Measurements from ENCODE around the gene DEGS2. TPM values are rescaled to one million over a fixed set of nuclear protein-coding genes. Genes with fewer than 3 reads are reported as not detected.

DEGS2 gene
- total and polyA plus RNA-seq, 4 experiments from 2014 or later = 0.14 to 0.81 TPM; not detected in 2

GRCh38 chr14:100135073-100135472, 24.4 kb downstream of the DEGS2 start:
- ChIA-PET CTCF (ENCODE audit: partially characterized antibody) (no interaction called here), POLR2A (ENCODE audit: partially characterized antibody) (no interaction called here)
- no peaks in the 10 kb centered on the region for H3K27me3 Mint-ChIP-seq
- peaks cover 0 to 6% (median 0%) of the 10 kb centered on the region in 8 donors for H3K9me3 Mint-ChIP-seq
- H3K4me1 Mint-ChIP-seq = peaks cover 0 to 22% (median 5%) of the 10 kb centered on the region in 4 donors
- H3K27ac ChIP-seq (ENCODE audit: low read depth, low read length) = no peak overlapping the region
- H3K4me1 ChIP-seq (ENCODE audit: insufficient read depth, low read length) = no peaks in the 10 kb centered on the region
- H3K27ac Mint-ChIP-seq = peak overlapping the region in 2 of 7 donors; percentile 65 to 78
- H3K9me3 ChIP-seq (ENCODE audit: control insufficient read depth in 1 of 2, low read length in 2 of 2) = no peaks in the 10 kb centered on the region
- intact Hi-C loops (cut with micrococcal nuclease) = no loop called here
- peaks cover 73 to 94% of the 10 kb centered on the region in 2 donors for H3K36me3 Mint-ChIP-seq
- peak overlapping the region in 1 of 8 donors; percentile 48 for H3K4me3 Mint-ChIP-seq
- H3K4me3 ChIP-seq (ENCODE audit: low read length in 2 of 2) = no peak overlapping the region
- no peaks in the 10 kb centered on the region for H3K27me3 ChIP-seq (ENCODE audit: insufficient read depth, low read length)
- no peak for DNase-seq
- H3K36me3 ChIP-seq (ENCODE audit: insufficient read depth, low read length) = peaks cover 99% of the 10 kb centered on the region

GRCh38 chr14:100134586-100134985, 24.9 kb downstream of the DEGS2 start:
- POLR2A ChIA-PET (ENCODE audit: partially characterized antibody) = interaction anchor here (2.3 kb wide), 1 partner anchor 7 kb away, joined by 8 read pairs; no protein-coding TSS in a partner anchor
- no peak for DNase-seq
- Histone ChIP-seq H3K36me3 (ENCODE audit: insufficient read depth, low read length) (peaks cover 99% of the 10 kb centered on the region), H3K4me1 (ENCODE audit: insufficient read depth, low read length) (no peaks in the 10 kb centered on the region), H3K4me3 (ENCODE audit: low read length in 2 of 2) (no peak overlapping the region), H3K27me3 (ENCODE audit: insufficient read depth, low read length) (no peaks in the 10 kb centered on the region), H3K9me3 (ENCODE audit: control insufficient read depth in 1 of 2, low read length in 2 of 2) (no peaks in the 10 kb centered on the region), H3K27ac (ENCODE audit: low read depth, low read length) (no peak overlapping the region)
- Mint-ChIP-seq H3K27ac (no peak overlapping the region), H3K4me1 (peaks cover 0 to 18% (median 4%) of the 10 kb centered on the region in 4 donors), H3K4me3 (no peak overlapping the region), H3K36me3 (peaks cover 75 to 94% of the 10 kb centered on the region in 2 donors), H3K27me3 (no peaks in the 10 kb centered on the region), H3K9me3 (peaks cover 0 to 6% (median 0%) of the 10 kb centered on the region in 8 donors)
- CTCF ChIA-PET (ENCODE audit: partially characterized antibody) = no interaction called here
- intact Hi-C loops (cut with micrococcal nuclease) = no loop called here

GRCh38 chr14:100132903-100133510, 26.4 kb downstream of the DEGS2 start:
- Mint-ChIP-seq H3K9me3 (peaks cover 0 to 6% (median 0%) of the 10 kb centered on the region in 8 donors), H3K27me3 (no peaks in the 10 kb centered on the region), H3K36me3 (peaks cover 65 to 90% of the 10 kb centered on the region in 2 donors), H3K27ac (peak overlapping the region in 1 of 7 donors; percentile 77), H3K4me1 (peaks cover 0 to 11% (median under 1%) of the 10 kb centered on the region in 4 donors), H3K4me3 (no peak overlapping the region)
- no peaks in the 10 kb centered on the region for H3K27me3 ChIP-seq (ENCODE audit: insufficient read depth, low read length)
- ChIA-PET CTCF (ENCODE audit: partially characterized antibody) (interaction anchor here (0.9 kb wide), 1 partner anchor 25 kb away, joined by 3 read pairs; no protein-coding TSS in a partner anchor), POLR2A (ENCODE audit: partially characterized antibody) (interaction anchor here (0.6 to 2.3 kb wide), 4 partner anchors 9 to 51 kb away, joined by 3 to 8 read pairs (median 3); no protein-coding TSS in a partner anchor)
- H3K4me3 ChIP-seq (ENCODE audit: low read length in 2 of 2) = no peak overlapping the region
- no peaks in the 10 kb centered on the region for H3K9me3 ChIP-seq (ENCODE audit: control insufficient read depth in 1 of 2, low read length in 2 of 2)
- no peak for DNase-seq
- no peaks in the 10 kb centered on the region for H3K4me1 ChIP-seq (ENCODE audit: insufficient read depth, low read length)
- peaks cover 98% of the 10 kb centered on the region for H3K36me3 ChIP-seq (ENCODE audit: insufficient read depth, low read length)
- H3K27ac ChIP-seq (ENCODE audit: low read depth, low read length) = no peak overlapping the region
- intact Hi-C loops (cut with micrococcal nuclease) = no loop called here

GRCh38 chr14:100132161-100132902, 27.1 kb downstream of the DEGS2 start:
- Mint-ChIP-seq H3K27ac (peak overlapping the region in 2 of 7 donors; percentile 22 to 29), H3K27me3 (no peaks in the 10 kb centered on the region), H3K36me3 (peaks cover 66 to 92% of the 10 kb centered on the region in 2 donors), H3K9me3 (peaks cover 0 to 5% (median 0%) of the 10 kb centered on the region in 8 donors), H3K4me3 (no peak overlapping the region), H3K4me1 (peaks cover 0 to 8% (median 2%) of the 10 kb centered on the region in 4 donors)
- intact Hi-C loops (cut with micrococcal nuclease) = no loop called here
- ChIA-PET CTCF (ENCODE audit: partially characterized antibody) (interaction anchor here (0.9 kb wide), 1 partner anchor 24 kb away, joined by 3 read pairs; no protein-coding TSS in a partner anchor), POLR2A (ENCODE audit: partially characterized antibody) (interaction anchor here (0.7 to 4.2 kb wide), 5 partner anchors 8 to 82 kb away, joined by 3 to 23 read pairs (median 4); no protein-coding TSS in a partner anchor)
- Histone ChIP-seq H3K9me3 (ENCODE audit: control insufficient read depth in 1 of 2, low read length in 2 of 2) (no peaks in the 10 kb centered on the region), H3K27ac (ENCODE audit: low read depth, low read length) (no peak overlapping the region), H3K36me3 (ENCODE audit: insufficient read depth, low read length) (peaks cover 98% of the 10 kb centered on the region), H3K4me3 (ENCODE audit: low read length in 2 of 2) (no peak overlapping the region), H3K27me3 (ENCODE audit: insufficient read depth, low read length) (no peaks in the 10 kb centered on the region), H3K4me1 (ENCODE audit: insufficient read depth, low read length) (no peaks in the 10 kb centered on the region)
- DNase-seq = no peak

GRCh38 chr14:100131181-100131580, 28.3 kb downstream of the DEGS2 start:
- H3K4me1 ChIP-seq (ENCODE audit: insufficient read depth, low read length) = no peaks in the 10 kb centered on the region
- Mint-ChIP-seq H3K27me3 (no peaks in the 10 kb centered on the region), H3K4me3 (no peak overlapping the region), H3K9me3 (peaks cover 0 to 5% (median 0%) of the 10 kb centered on the region in 8 donors), H3K27ac (peak overlapping the region in 6 of 7 donors; percentile 58 to 73 (median 66)), H3K4me1 (peaks cover 0 to 8% (median under 1%) of the 10 kb centered on the region in 4 donors), H3K36me3 (peaks cover 62 to 89% of the 10 kb centered on the region in 2 donors)
- intact Hi-C loops (cut with micrococcal nuclease) = no loop called here
- CTCF ChIA-PET (ENCODE audit: partially characterized antibody) = interaction anchor here (1.3 kb wide), 1 partner anchor 23 kb away, joined by 4 read pairs; no protein-coding TSS in a partner anchor
- H3K4me3 ChIP-seq (ENCODE audit: low read length in 2 of 2) = no peak overlapping the region
- peaks cover 98% of the 10 kb centered on the region for H3K36me3 ChIP-seq (ENCODE audit: insufficient read depth, low read length)
- DNase-seq = no peak
- H3K9me3 ChIP-seq (ENCODE audit: control insufficient read depth in 1 of 2, low read length in 2 of 2) = no peaks in the 10 kb centered on the region
- no peak overlapping the region for H3K27ac ChIP-seq (ENCODE audit: low read depth, low read length)
- no peaks in the 10 kb centered on the region for H3K27me3 ChIP-seq (ENCODE audit: insufficient read depth, low read length)
- POLR2A ChIA-PET (ENCODE audit: partially characterized antibody) = interaction anchor here (0.7 to 4.2 kb wide), 6 partner anchors 8 to 83 kb away, joined by 3 to 23 read pairs (median 4); no protein-coding TSS in a partner anchor

- Mint-ChIP-seq H3K4me1 (peaks cover 0 to 8% (median under 1%) of the 10 kb centered on the region in 4 donors), H3K27me3 (no peaks in the 10 kb centered on the region), H3K9me3 (peaks cover 0 to 5% (median 0%) of the 10 kb centered on the region in 8 donors), H3K27ac (peak overlapping the region in 4 of 7 donors; percentile 41 to 65 (median 50)), H3K36me3 (peaks cover 57 to 88% of the 10 kb centered on the region in 2 donors), H3K4me3 (no peak overlapping the region)
- Histone ChIP-seq H3K36me3 (ENCODE audit: insufficient read depth, low read length) (peaks cover 97% of the 10 kb centered on the region), H3K9me3 (ENCODE audit: control insufficient read depth in 1 of 2, low read length in 2 of 2) (no peaks in the 10 kb centered on the region), H3K4me3 (ENCODE audit: low read length in 2 of 2) (no peak overlapping the region), H3K27ac (ENCODE audit: low read depth, low read length) (no peak overlapping the region), H3K4me1 (ENCODE audit: insufficient read depth, low read length) (no peaks in the 10 kb centered on the region), H3K27me3 (ENCODE audit: insufficient read depth, low read length) (no peaks in the 10 kb centered on the region)
- intact Hi-C loops (cut with micrococcal nuclease) = no loop called here
- CTCF ChIA-PET (ENCODE audit: partially characterized antibody) = interaction anchor here (1.3 kb wide), 1 partner anchor 23 kb away, joined by 4 read pairs; no protein-coding TSS in a partner anchor
- POLR2A ChIA-PET (ENCODE audit: partially characterized antibody) = interaction anchor here (0.7 to 4.2 kb wide), 3 partner anchors 10 to 84 kb away, joined by 3 to 23 read pairs (median 4); no protein-coding TSS in a partner anchor
- DNase-seq = no peak
Observed at GRCh38 chr14:100130521-100130920, 28.9 kb downstream of the DEGS2 start.
